Measurements from ENCODE around the gene NDUFV3.
A peak's percentile ranks its signal among the peaks of the same experiment; 100 is the strongest.
"Not testable (repeated sequence)": the region's sequence is repeated elsewhere in the genome, so short reads cannot be mapped to it uniquely, and the experiment has no call there.

NDUFV3 gene

DNA sequence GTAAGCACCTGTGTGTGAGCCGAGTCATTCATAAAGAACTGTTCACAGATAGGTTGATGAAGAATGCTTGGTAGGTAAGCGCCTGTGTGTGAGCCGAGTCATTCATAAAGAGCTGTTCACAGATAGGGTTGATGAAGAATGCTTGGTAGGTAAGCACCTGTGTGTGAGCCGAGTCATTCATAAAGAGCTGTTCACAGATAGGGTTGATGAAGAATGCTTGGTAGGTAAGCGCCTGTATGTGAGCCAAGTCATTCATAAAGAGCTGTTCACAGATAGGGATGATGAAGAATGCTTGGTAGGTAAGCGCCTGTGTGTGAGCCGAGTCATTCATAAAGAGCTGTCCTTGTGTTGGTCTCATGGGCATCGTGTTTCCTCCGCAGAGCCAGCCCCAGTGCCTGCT, 15.4 kb downstream of the NDUFV3 start:
- not testable (repeated sequence) for DNase-seq, H3K27me3 Mint-ChIP-seq

DNA sequence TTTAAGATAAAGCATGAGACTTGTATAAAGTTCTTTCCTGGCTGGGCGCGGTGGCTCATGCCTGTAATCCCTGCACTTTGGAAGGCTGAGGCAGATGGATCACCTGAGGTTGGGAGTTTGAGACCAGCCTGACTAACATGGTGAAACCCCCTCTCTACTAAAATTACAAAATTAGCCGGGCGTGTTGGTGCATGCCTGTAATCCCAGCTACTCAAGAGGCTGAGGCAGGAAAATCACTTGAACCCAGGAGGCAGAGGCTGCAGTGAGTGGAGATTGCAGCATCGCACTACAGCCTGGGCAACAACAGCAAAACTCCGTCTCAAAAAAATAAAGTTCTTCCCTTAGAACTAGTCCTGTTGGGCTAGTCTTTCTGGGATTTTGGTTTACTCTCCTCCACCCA, 18.8 kb downstream of the NDUFV3 start:
- H3K4me1 Mint-ChIP-seq, H3K9me3 Mint-ChIP-seq, ATAC-seq, H3K27ac Mint-ChIP-seq, H3K4me3 Mint-ChIP-seq, DNase-seq, H3K27me3 Mint-ChIP-seq: not testable (repeated sequence)

More for the DNA sequence above, 15.4 kb downstream of the NDUFV3 start:
- not testable (repeated sequence) for H3K4me1 Mint-ChIP-seq, H3K4me3 Mint-ChIP-seq, H3K27ac Mint-ChIP-seq, H3K9me3 Mint-ChIP-seq, ATAC-seq

DNA sequence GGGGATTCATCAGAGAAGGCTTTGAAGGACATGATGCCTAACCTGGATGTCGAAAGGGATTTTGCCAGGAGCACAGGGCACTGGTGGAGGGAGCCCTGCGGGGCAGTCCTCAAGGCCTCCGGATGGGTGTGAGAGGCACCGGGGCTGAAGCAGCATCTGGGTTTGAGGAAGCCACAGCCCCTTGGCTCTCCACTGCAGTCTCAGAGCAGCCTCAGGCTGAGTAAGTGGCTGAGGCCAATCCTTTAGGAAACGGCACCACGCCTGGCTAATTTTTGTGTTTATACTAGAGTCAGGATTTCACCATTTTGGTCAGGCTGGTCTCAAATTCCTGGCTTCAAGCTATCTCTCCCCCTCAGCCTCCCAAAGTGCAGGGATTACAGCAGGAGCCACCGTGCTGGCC, 20.4 kb downstream of the NDUFV3 start:
- ATAC-seq (no peak), DNase-seq (no peak)
- no peaks in the 10 kb centered on the region for H3K9me3 Mint-ChIP-seq
- no peak overlapping the region for H3K4me3 Mint-ChIP-seq
- H3K27ac Mint-ChIP-seq = peak overlapping the region in 1 of 2 donors; percentile 63
- no peaks in the 10 kb centered on the region for H3K27me3 Mint-ChIP-seq
- no peaks in the 10 kb centered on the region for H3K4me1 Mint-ChIP-seq

DNA sequence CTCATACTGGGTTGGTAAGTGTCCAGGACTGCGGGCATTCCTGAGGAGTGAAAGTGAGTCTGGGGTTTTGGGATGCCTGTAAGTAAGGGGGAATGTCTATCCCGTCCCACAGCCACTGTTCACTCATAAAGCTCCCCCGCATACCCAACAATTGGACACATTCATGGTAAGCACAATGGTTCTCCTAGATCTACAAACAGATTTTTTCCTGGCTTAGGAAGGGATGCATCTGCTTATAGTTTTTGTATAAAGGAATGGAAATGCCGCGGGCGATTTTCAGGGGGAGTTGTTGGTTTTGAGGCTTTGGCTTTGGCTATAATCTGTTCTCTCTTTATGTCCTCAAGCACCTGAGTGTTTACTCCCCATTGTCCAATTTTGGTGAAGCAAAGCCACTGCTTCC, 25.2 kb downstream of the NDUFV3 start:
- no peak for ATAC-seq
- Mint-ChIP-seq H3K27ac (no peak overlapping the region), H3K27me3 (no peaks in the 10 kb centered on the region), H3K4me3 (no peak overlapping the region), H3K4me1 (peaks cover 3% of the 10 kb centered on the region), H3K9me3 (no peaks in the 10 kb centered on the region)
- DNase-seq = no peak

DNA sequence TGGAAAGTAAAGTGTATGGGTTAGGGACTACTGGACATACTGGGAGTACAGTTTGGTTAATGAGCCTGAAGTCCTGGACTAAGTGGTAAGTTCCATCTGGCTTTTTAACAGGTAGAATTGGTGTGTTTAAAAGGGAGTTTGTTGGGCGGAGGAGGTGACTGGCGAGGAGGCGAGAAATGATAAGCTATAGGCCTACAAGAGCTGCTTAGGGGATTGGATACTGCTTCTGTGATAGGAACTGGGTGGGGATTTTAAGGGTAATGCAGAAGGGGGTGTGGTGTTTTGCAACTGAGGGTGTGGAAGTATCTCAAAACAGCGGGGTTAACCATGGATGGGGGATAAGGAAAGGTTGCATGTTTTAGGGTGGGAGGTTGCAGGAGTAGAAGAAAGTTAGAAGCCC, 28.8 kb downstream of the NDUFV3 start:
- Mint-ChIP-seq H3K9me3 (no peaks in the 10 kb centered on the region), H3K4me1 (peaks cover 16% of the 10 kb centered on the region), H3K27ac (no peak overlapping the region), H3K27me3 (no peaks in the 10 kb centered on the region), H3K4me3 (no peak overlapping the region)
- ATAC-seq = no peak
- DNase-seq = no peak

DNA sequence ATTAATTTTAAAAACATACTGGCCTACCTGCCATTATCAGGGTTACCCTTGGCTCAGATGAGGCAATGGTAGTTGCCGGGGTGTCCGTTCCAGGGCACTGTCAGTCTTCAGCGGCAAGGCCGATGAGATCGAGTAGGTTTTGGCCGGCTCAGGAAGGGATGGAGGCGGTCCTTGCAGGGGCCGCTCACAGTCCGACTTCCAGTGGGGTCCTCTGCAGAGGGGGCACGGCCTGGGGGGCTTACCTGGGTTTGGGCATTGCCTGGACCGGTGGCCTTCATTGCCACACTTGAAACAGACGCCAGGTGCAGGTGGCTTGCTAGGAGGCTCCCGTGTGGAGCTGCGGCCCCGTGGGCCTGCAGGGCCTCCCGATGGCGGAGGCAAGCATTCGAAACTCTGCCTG, 29.8 kb downstream of the NDUFV3 start:
- no peaks in the 10 kb centered on the region for H3K27me3 Mint-ChIP-seq
- no peaks in the 10 kb centered on the region for H3K9me3 Mint-ChIP-seq
- no peak for DNase-seq
- no peak for ATAC-seq
- H3K4me1 Mint-ChIP-seq = peaks cover 16% of the 10 kb centered on the region
- H3K4me3 Mint-ChIP-seq = no peak overlapping the region
- no peak overlapping the region for H3K27ac Mint-ChIP-seq

DNA sequence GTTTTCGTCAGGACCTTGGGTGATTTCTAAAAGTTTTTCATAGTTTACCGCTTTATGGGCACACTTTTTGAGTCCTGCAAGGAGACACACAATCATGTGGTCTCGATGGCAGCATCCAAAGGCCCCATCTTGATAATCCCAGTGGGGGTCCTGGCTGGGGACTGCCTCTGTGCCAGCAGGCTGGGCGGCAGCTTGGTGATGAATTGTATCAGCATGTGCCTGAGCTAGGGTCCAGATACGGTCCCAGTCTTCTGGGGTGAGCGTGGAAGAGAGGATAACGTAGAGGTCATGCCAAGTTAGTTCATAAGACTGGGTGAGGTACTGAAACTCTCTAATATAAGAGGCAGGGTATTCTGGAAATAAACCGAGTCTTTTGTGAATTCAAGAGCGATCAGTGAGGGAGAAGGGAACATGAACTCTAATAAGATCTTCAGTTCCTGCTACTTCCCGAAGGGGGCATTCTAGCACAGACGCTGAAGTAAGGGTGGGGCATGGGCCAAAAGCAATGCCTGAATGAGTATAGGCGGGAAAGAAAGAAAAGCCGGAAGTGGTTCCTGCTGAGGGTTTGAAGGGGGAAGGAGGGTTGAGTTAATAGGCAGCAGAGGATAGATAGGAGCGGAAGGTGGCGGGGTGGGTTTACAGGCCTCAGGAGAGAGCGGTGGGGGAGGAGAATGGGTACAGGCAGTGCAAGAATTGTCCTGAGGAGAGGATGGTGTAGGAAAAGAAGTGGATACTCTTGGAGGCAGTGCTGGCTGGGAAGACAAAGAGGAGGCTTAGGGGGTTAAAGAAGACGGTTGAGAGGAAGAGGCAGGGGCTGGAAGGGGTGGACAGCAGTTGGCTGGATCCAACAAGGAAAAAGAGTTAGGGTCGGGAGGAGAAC, 30.7 kb downstream of the NDUFV3 start:
- DNase-seq = peak; percentile 80 to 84
- Mint-ChIP-seq H3K27me3 (no peaks in the 10 kb centered on the region), H3K4me1 (peaks cover 16% of the 10 kb centered on the region), H3K27ac (peak overlapping the region; percentile 14 to 95), H3K9me3 (no peaks in the 10 kb centered on the region), H3K4me3 (peak overlapping the region; percentile 55 to 61)
- peak; percentile 99 for ATAC-seq

DNA sequence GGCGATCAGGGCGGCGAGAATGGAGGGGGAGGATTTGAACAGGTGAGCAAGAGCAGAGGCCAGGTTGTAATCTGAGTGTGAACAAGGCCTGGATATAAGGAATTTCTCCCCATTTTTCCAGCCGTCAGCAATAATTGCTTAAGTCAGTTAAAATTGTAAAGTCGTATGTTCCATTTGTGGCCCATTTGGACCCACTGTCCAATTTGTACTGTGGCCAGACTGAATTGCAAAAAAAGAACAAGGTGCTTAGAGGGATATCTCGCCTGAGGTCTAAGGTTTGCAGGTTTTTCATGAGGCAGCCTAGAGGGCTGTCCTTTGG, 31.3 kb downstream of the NDUFV3 start:
- no peaks in the 10 kb centered on the region for H3K9me3 Mint-ChIP-seq
- H3K4me1 Mint-ChIP-seq = peaks cover 16% of the 10 kb centered on the region
- H3K4me3 Mint-ChIP-seq = peak overlapping the region; percentile 55 to 61
- DNase-seq (no peak), ATAC-seq (no peak)
- no peaks in the 10 kb centered on the region for H3K27me3 Mint-ChIP-seq
- H3K27ac Mint-ChIP-seq = peak overlapping the region; percentile 14 to 95

DNA sequence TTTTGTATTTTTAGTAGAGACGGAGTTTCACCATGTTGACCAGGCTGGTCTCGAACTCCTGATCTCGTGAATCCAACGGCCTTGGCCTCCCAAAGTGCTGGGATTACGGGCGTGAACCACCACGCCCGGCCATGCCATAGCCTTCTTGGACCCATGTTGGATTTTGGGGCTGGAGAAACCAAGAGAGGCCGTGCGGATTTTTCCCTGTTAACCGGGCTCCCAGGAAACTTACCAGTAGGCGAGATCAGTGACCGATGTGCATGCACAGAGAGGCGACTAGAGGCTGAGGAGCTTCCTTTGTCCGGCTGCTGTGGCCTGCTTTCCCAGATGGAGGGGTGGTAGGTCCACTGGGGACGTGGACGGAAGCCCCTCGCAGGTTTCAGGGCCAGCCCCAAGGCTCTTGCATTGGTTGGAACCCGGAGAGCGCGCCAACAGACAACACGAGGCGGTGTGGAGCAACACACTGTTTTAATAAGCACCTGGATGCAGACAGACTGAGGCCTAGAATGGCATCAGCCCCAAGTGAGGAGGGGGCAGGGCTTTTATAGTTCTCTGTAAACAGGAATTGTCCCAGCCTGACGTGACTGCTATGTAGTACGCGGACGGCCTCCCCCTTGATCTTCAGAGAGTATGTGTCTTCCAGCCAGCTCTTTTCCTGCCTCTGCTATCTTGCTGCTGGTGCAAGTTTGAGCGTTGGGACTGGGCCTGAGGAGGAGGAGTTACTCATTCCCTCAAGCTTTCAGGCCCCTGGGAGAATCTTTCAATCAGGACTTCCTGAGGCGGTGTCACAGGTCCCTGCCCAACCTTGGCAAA, 32.2 kb downstream of the NDUFV3 start, which contains the start of gene ERVH48-1:
Gene ERVH48-1 (minus strand): TSS at position 517 of the 813 bp plus-strand sequence. CDS start 6,624 bp downstream, outside the sequence.
- Mint-ChIP-seq H3K4me1 (peaks cover 16% of the 10 kb centered on the region), H3K9me3 (no peaks in the 10 kb centered on the region), H3K27me3 (no peaks in the 10 kb centered on the region), H3K27ac (peak within 1 kb of the TSS in 1 of 2 donors; percentile 95), H3K4me3 (peak within 1 kb of the TSS; percentile 55 to 61)
- no peak for DNase-seq
- no peak for ATAC-seq

DNA sequence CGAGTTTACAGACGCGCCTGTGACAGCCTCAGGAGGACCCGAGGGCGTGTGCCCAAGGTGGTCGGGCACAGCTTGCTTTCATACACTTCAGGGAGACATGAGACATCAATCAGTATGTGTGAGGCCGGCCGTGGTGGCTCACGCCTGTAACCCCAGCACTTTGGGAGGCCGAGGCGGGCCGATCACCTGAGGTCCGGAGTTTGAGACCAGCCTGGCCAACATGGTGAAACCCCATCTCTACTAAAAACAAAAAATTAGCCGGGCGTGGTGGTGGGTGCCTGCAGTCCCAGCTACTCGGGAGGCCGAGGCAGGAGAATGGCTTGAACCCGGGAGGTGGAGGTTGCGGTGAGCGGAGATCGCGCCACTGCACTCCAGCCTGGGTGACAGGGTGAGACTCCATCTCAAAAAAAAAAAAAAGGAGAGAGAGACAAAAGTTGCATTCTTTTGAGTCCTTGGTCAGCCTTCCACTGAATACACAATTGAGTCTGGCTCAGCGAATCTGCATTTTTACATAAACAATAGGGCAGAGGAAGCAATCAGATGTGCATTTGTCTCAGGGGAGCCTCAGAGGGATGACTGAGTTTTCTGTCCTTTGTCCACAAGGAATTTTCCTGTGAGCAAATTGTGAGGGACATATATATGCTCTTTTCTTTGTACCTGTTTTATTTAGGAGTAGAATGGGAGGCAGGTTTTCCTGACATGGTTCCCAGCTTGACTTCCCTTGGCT, 34.5 kb downstream of the NDUFV3 start:
- H3K4me3 Mint-ChIP-seq, H3K9me3 Mint-ChIP-seq, ATAC-seq, H3K27me3 Mint-ChIP-seq, DNase-seq: not testable (repeated sequence)
- peaks cover 18% of the 10 kb centered on the region for H3K4me1 Mint-ChIP-seq
- peak overlapping the region in 1 of 2 donors; percentile 49 for H3K27ac Mint-ChIP-seq

DNA sequence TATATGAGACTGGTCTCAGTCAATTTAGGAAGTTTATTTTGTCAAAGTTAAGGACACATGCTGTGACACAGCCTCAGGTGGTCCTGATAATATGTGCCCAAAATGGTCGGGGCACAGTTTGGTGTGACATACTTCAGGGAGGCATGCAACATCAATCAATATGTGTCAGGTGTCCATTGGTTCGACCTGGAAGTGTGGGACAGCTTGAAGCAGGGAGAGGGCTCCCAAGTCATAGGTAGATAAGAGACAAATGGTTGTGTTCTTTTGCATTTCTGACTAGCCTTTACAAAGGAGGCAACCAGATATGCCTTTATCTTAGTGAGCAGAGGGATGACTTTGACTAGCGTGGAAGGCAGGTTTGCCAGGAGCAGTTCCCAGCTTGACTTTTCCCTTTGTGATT, 36.9 kb downstream of the NDUFV3 start:
- no peaks in the 10 kb centered on the region for H3K9me3 Mint-ChIP-seq
- DNase-seq = no peak
- H3K4me3 Mint-ChIP-seq = no peak overlapping the region
- no peak for ATAC-seq
- peaks cover 6% of the 10 kb centered on the region for H3K4me1 Mint-ChIP-seq
- no peaks in the 10 kb centered on the region for H3K27me3 Mint-ChIP-seq
- H3K27ac Mint-ChIP-seq = no peak overlapping the region

DNA sequence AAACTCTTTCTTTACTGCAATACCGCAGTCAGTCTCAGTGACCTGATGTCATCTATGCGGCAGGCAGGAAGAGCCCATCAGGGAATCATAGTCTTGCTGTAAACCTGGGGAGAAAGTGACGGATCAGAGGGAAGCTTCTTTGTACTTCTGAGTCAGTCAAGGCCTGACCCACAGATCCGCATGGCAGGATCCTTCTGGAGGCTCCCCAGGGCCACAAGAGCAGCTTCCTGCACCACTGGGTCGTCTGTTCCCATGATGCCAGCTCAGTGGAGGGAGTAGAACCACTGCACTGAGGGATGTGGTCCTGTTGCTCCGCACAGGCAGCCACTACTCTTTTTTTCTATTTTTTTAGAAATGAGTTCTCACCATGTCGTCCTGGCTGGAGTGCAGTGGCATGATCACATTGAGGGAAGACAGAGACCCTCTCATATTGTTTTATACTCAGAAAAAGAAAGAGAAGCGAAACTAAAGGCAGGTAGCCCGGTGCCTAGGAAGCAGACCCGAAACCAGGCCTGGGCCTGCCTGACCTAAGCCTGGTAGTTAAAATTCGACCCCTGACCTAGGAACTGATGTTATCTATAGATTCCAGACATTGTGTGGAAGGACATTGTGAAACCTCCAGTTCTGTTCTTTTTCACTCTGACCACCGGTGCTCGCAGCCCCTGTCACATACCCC, 38.6 kb downstream of the NDUFV3 start:
- no peak for ATAC-seq
- peaks cover 6% of the 10 kb centered on the region for H3K4me1 Mint-ChIP-seq
- no peaks in the 10 kb centered on the region for H3K9me3 Mint-ChIP-seq
- no peaks in the 10 kb centered on the region for H3K27me3 Mint-ChIP-seq
- H3K4me3 Mint-ChIP-seq = no peak overlapping the region
- peak overlapping the region; percentile 1 to 88 for H3K27ac Mint-ChIP-seq
- DNase-seq = no peak

DNA sequence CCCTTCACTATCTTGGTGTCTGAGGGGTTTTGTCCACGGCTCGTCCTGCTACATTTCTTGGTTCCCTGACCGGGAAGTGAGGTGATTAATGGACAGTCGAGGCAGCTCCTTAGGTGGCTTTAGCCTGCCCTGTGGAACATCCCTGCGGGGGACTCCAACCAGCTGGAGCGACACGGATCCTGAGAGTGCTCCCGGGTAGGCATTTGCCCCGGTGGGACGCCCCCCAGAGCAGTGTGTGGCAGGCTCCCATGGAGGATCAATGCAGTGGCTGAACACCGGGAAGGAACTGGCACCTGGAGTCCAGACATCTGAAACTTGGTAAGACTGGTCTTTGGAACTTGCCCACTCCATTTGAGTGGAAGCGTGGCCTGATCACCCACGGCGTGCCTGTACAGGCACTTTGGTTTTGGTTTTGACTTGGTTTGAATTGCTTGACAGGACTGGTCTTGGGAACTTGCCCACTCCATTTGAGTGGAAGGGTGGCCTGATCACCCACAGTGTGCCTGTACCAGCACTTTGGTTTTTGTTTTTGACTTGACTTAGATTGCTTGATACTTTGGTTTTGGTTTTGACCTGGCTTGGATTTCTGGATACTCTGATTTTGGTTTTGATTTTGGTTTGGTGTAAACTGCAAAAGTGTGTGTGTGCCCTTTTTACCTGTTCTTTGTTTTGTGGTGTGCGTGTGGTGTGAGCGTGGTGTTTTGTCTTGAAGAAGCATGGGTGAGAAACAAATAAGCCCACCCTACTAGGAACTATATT, 39.4 kb downstream of the NDUFV3 start:
- H3K27ac Mint-ChIP-seq, H3K9me3 Mint-ChIP-seq, H3K27me3 Mint-ChIP-seq, ATAC-seq, DNase-seq, H3K4me1 Mint-ChIP-seq, H3K4me3 Mint-ChIP-seq: not testable (repeated sequence)

DNA sequence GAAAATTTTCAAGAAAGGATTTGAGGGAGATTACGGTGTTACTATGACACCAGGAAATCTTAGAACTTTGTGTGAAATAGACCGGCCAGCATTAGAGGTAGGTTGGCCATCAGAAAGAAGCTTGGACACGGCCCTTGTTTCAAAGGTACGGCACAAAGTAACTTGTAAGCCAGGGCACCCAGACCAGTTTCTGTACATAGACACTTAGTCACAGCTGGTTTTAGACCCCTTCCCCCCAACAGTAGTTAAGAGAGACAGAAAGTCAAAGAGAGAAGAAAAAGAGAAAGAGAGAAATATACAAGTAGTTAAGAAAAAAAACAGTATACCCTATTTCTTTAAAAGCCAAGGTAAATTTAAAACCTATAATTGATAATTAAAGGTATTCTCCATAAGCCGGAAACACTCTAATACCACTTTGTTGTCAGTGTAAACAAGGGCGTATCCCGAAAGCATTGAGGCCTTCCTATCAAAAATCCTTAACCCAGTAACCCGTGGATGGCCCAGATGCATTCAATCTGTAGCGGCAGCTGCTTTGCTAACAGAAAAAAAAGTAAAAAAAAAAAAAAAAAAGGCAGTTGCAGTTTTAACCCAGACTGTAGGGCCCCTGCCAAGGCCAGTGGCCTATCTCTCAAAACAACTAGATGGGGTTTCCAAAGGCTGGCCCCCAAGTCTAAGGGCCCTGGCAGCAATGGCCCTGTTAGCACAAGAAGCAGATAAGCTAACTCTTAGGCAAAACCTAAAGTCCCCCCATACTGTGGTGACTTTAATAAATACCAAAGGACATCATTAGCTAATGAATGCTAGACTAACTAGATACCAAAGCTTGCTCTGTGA, 40.2 kb downstream of the NDUFV3 start:
- H3K4me3 Mint-ChIP-seq, H3K4me1 Mint-ChIP-seq, DNase-seq, H3K9me3 Mint-ChIP-seq, H3K27me3 Mint-ChIP-seq, H3K27ac Mint-ChIP-seq, ATAC-seq: not testable (repeated sequence)

Measured in stimulated activated naive CD8-positive, alpha-beta T cell treated with anti-CD3 and anti-CD28 coated beads, Interleukin-15, amount 100 ng/mL, for 72 hours (primary cell).